A172 (cell line): ENCODE measurements around the gene LY6G6C. TPM values are rescaled to one million over a fixed set of nuclear protein-coding genes. Genes with fewer than 3 reads are reported as not detected.

ENCODE experiments used
- DNase-seq: peaks from one replicate; pipeline ENCODE4 v3.0.0-alpha.2; 2015; ENCODE audit warnings: low spot score
- total RNA-seq: library from RNA; depleted of rRNA; stranded (reverse); fragments of >200 nt; shearing (Covaris generic); gene quantifications from 2 replicates; pipeline ENCODE4 v1.2.3, GENCODE V29; 2014; rRNA removed

The LY6G6C gene
- total RNA-seq, 1 experiment from 2014 or later: not detected

GRCh38 chr6:31680226-31681134 lies 41.1 kb downstream of the LY6G6C start, which contains the start of gene LY6G5C:
TSS of gene LY6G5C (minus strand) at chr6:31681067. CDS start at chr6:31680373, 694 bp downstream.
- DNase-seq: peak; percentile 52

- DNase-seq: no peak
Observed at GRCh38 chr6:31677955-31678354, 43.6 kb downstream of the LY6G6C start.

- DNase-seq: no peak
Observed at GRCh38 chr6:31676904-31677303, 44.6 kb downstream of the LY6G6C start.

GRCh38 chr6:31676322-31676903 lies 45.1 kb downstream of the LY6G6C start:
- DNase-seq: no peak

- no peak for DNase-seq
Observed at GRCh38 chr6:31669676-31670075, 51.9 kb downstream of the LY6G6C start, which contains the start of gene LY6G5B. TSS of gene LY6G5B (plus strand) at chr6:31669976. CDS start at chr6:31670951, 975 bp downstream.

Other genes starting within 250 kb of the LY6G6C start
- gene MICB, start 223.6 kb downstream of the LY6G6C start, total RNA-seq: 16.5 and 17.1 TPM in 2 replicates
- not detected in 2 replicates for gene MCCD1, start 192.8 kb downstream of the LY6G6C start, total RNA-seq
- gene DDX39B, start 179.7 kb downstream of the LY6G6C start, total RNA-seq: 317 and 405 TPM in 2 replicates
- gene ATP6V1G2, start 175.1 kb downstream of the LY6G6C start, total RNA-seq: 1.4 and 2.3 TPM in 2 replicates
- 21.1 and 22.0 TPM in 2 replicates for gene NFKBIL1, start 174.1 kb downstream of the LY6G6C start, total RNA-seq
- not detected in 2 replicates for gene LTA, start 149.5 kb downstream of the LY6G6C start, total RNA-seq
- not detected in 2 replicates for gene TNF, start 146.2 kb downstream of the LY6G6C start, total RNA-seq
- not detected in 2 replicates for gene LTB, start 139.3 kb downstream of the LY6G6C start, total RNA-seq
- gene LST1, start 135.5 kb downstream of the LY6G6C start, total RNA-seq: not detected in 2 replicates
- gene NCR3, start 128.7 kb downstream of the LY6G6C start, total RNA-seq: not detected in 2 replicates
- not detected in 2 replicates for gene AIF1, start 106.5 kb downstream of the LY6G6C start, total RNA-seq
- 46.7 and 55.9 TPM in 2 replicates for gene PRRC2A, start 101.0 kb downstream of the LY6G6C start, total RNA-seq
- 176 and 186 TPM in 2 replicates for gene BAG6, start 69.1 kb downstream of the LY6G6C start, total RNA-seq
- 2.0 and 4.2 TPM in 2 replicates for gene APOM, start 65.9 kb downstream of the LY6G6C start, total RNA-seq
- gene C6orf47, start 61.0 kb downstream of the LY6G6C start, total RNA-seq: 15.9 and 22.0 TPM in 2 replicates
- gene GPANK1, start 56.7 kb downstream of the LY6G6C start, total RNA-seq: 9.5 and 13.2 TPM in 2 replicates
- gene CSNK2B, start 55.7 kb downstream of the LY6G6C start, total RNA-seq: 263 and 282 TPM in 2 replicates
- gene LY6G5B, start 51.8 kb downstream of the LY6G6C start, total RNA-seq: 1.2 and 2.0 TPM in 2 replicates
- not detected in 2 replicates for gene LY6G5C, start 40.7 kb downstream of the LY6G6C start, total RNA-seq
- 38.5 and 40.9 TPM in 2 replicates for gene ABHD16A, start 18.4 kb downstream of the LY6G6C start, total RNA-seq
- gene LY6G6F, start 14.9 kb downstream of the LY6G6C start, total RNA-seq: not detected in 2 replicates
- gene LY6G6D, start 6.4 kb downstream of the LY6G6C start, total RNA-seq: not detected in 2 replicates
- not detected in 2 replicates for gene MPIG6B, start 1.6 kb upstream of the LY6G6C start, total RNA-seq
- gene DDAH2, start 7.6 kb upstream of the LY6G6C start, total RNA-seq: 134 and 166 TPM in 2 replicates
- gene CLIC1, start 14.8 kb upstream of the LY6G6C start, total RNA-seq: 927 and 1,153 TPM in 2 replicates
- 3.2 and 6.1 TPM in 2 replicates for gene MSH5, start 18.3 kb upstream of the LY6G6C start, total RNA-seq
- gene SAPCD1, start 40.9 kb upstream of the LY6G6C start, total RNA-seq: 1.1 and 3.0 TPM in 2 replicates
- 0.60 and 3.2 TPM in 2 replicates for gene VWA7, start 55.6 kb upstream of the LY6G6C start, total RNA-seq
- 56.0 and 58.8 TPM in 2 replicates for gene VARS1, start 74.0 kb upstream of the LY6G6C start, total RNA-seq
- 80.4 and 88.0 TPM in 2 replicates for gene LSM2, start 85.2 kb upstream of the LY6G6C start, total RNA-seq
- gene HSPA1L, start 93.5 kb upstream of the LY6G6C start, total RNA-seq: 1.4 and 3.0 TPM in 2 replicates
- 1.2 and 4.1 TPM in 2 replicates for gene HSPA1A, start 93.8 kb upstream of the LY6G6C start, total RNA-seq
- gene HSPA1B, start 106.0 kb upstream of the LY6G6C start, total RNA-seq: 312 and 358 TPM in 2 replicates
- 101 and 107 TPM in 2 replicates for gene NEU1, start 141.1 kb upstream of the LY6G6C start, total RNA-seq
- gene SLC44A4, start 157.3 kb upstream of the LY6G6C start, total RNA-seq: not detected in 2 replicates
- 75.5 and 85.7 TPM in 2 replicates for gene EHMT2, start 176.0 kb upstream of the LY6G6C start, total RNA-seq
- gene ZBTB12, start 180.3 kb upstream of the LY6G6C start, total RNA-seq: 1.3 and 4.1 TPM in 2 replicates
- gene C2, start 206.0 kb upstream of the LY6G6C start, total RNA-seq: 0.69 TPM in 1 of 2 replicates, not detected in the other
- gene CFB, start 224.3 kb upstream of the LY6G6C start, total RNA-seq: 3.7 and 4.0 TPM in 2 replicates
- gene NELFE, start 237.2 kb upstream of the LY6G6C start, total RNA-seq: 92.1 and 117 TPM in 2 replicates
- gene SKIC2, start 237.4 kb upstream of the LY6G6C start, total RNA-seq: 26.0 and 29.9 TPM in 2 replicates